ENCODE results near the gene KIAA1671. TPM values are rescaled to one million over a fixed set of nuclear protein-coding genes. Genes with fewer than 3 reads are reported as not detected.
A peak's percentile ranks its signal among the peaks of the same experiment; 100 is the strongest.

The KIAA1671 gene
- total RNA-seq, 2 experiments from 2014 or later, result 7.3 to 7.4 TPM

- no peak overlapping the region for H3K27ac Mint-ChIP-seq
Measured at GRCh38 chr22:24975813-24976341, 23.4 kb downstream of the KIAA1671 start.

GRCh38 chr22:24976442-24977218, 24.1 kb downstream of the KIAA1671 start:
- Mint-ChIP-seq H3K4me1 (ENCODE audit: low read depth) (no peaks in the 10 kb centered on the region), H3K9me3 (no peaks in the 10 kb centered on the region), H3K4me3 (no peak overlapping the region), H3K36me3 (ENCODE audit: low read depth) (no peaks in the 10 kb centered on the region), H3K27ac (no peak overlapping the region), H3K27me3 (ENCODE audit: low read depth) (no peaks in the 10 kb centered on the region)
- intact Hi-C loops (cut with micrococcal nuclease), result no loop called here
- DNase-seq, result no peak
- CTCF ChIA-PET, result no interaction called here

More at GRCh38 chr22:24975813-24976341, 23.4 kb downstream of the KIAA1671 start:
- H3K36me3 Mint-ChIP-seq (ENCODE audit: low read depth), result no peaks in the 10 kb centered on the region
- DNase-seq, result no peak
- H3K4me3 Mint-ChIP-seq, result no peak overlapping the region
- no peaks in the 10 kb centered on the region for H3K27me3 Mint-ChIP-seq (ENCODE audit: low read depth)
- CTCF ChIA-PET, result interaction anchor here (0.7 to 1.1 kb wide), 2 partner anchors 51 to 92 kb away, joined by 3 to 4 read pairs; no protein-coding TSS in a partner anchor
- H3K4me1 Mint-ChIP-seq (ENCODE audit: low read depth), result no peaks in the 10 kb centered on the region
- H3K9me3 Mint-ChIP-seq, result no peaks in the 10 kb centered on the region
- intact Hi-C loops (cut with micrococcal nuclease), result no loop called here

GRCh38 chr22:24977370-24978221, 25.1 kb downstream of the KIAA1671 start:
- H3K36me3 Mint-ChIP-seq (ENCODE audit: low read depth), result no peaks in the 10 kb centered on the region
- intact Hi-C loops (cut with micrococcal nuclease), result no loop called here
- no peaks in the 10 kb centered on the region for H3K27me3 Mint-ChIP-seq (ENCODE audit: low read depth)
- no peak overlapping the region for H3K4me3 Mint-ChIP-seq
- DNase-seq, result no peak
- CTCF ChIA-PET, result no interaction called here
- no peaks in the 10 kb centered on the region for H3K4me1 Mint-ChIP-seq (ENCODE audit: low read depth)
- no peaks in the 10 kb centered on the region for H3K9me3 Mint-ChIP-seq
- no peak overlapping the region for H3K27ac Mint-ChIP-seq

GRCh38 chr22:24978308-24978707, 25.8 kb downstream of the KIAA1671 start:
- CTCF ChIA-PET, result no interaction called here
- H3K36me3 Mint-ChIP-seq (ENCODE audit: low read depth), result no peaks in the 10 kb centered on the region
- H3K4me3 Mint-ChIP-seq, result no peak overlapping the region
- H3K9me3 Mint-ChIP-seq, result no peaks in the 10 kb centered on the region
- intact Hi-C loops (cut with micrococcal nuclease), result no loop called here
- H3K27me3 Mint-ChIP-seq (ENCODE audit: low read depth), result no peaks in the 10 kb centered on the region
- no peak overlapping the region for H3K27ac Mint-ChIP-seq
- no peaks in the 10 kb centered on the region for H3K4me1 Mint-ChIP-seq (ENCODE audit: low read depth)
- no peak for DNase-seq

GRCh38 chr22:24981066-24981465, 28.6 kb downstream of the KIAA1671 start:
- H3K4me3 Mint-ChIP-seq, result no peak overlapping the region
- H3K36me3 Mint-ChIP-seq (ENCODE audit: low read depth), result no peaks in the 10 kb centered on the region
- no peak for DNase-seq
- intact Hi-C loops (cut with micrococcal nuclease), result no loop called here
- H3K4me1 Mint-ChIP-seq (ENCODE audit: low read depth), result peaks cover 2% of the 10 kb centered on the region
- no peaks in the 10 kb centered on the region for H3K9me3 Mint-ChIP-seq
- peaks cover 6% of the 10 kb centered on the region for H3K27me3 Mint-ChIP-seq (ENCODE audit: low read depth)
- CTCF ChIA-PET, result no interaction called here
- H3K27ac Mint-ChIP-seq, result no peak overlapping the region

- H3K36me3 Mint-ChIP-seq (ENCODE audit: low read depth), result no peaks in the 10 kb centered on the region
- no peaks in the 10 kb centered on the region for H3K9me3 Mint-ChIP-seq
- no peak overlapping the region for H3K4me3 Mint-ChIP-seq
- H3K27me3 Mint-ChIP-seq (ENCODE audit: low read depth), result peaks cover 6% of the 10 kb centered on the region
- no peak for DNase-seq
- intact Hi-C loops (cut with micrococcal nuclease), result no loop called here
- CTCF ChIA-PET, result no interaction called here
- no peak overlapping the region for H3K27ac Mint-ChIP-seq
- peaks cover 2% of the 10 kb centered on the region for H3K4me1 Mint-ChIP-seq (ENCODE audit: low read depth)
Measured at GRCh38 chr22:24981656-24982055, 29.1 kb downstream of the KIAA1671 start.

- Mint-ChIP-seq H3K36me3 (ENCODE audit: low read depth) (no peaks in the 10 kb centered on the region), H3K4me1 (ENCODE audit: low read depth) (peaks cover 2% of the 10 kb centered on the region), H3K27me3 (ENCODE audit: low read depth) (peaks cover 9% of the 10 kb centered on the region), H3K27ac (no peak overlapping the region), H3K9me3 (no peaks in the 10 kb centered on the region), H3K4me3 (no peak overlapping the region)
- intact Hi-C loops (cut with micrococcal nuclease), result no loop called here
- CTCF ChIA-PET, result no interaction called here
- DNase-seq, result no peak
Measured at GRCh38 chr22:24982301-24983056, 30.0 kb downstream of the KIAA1671 start.

DNA sequence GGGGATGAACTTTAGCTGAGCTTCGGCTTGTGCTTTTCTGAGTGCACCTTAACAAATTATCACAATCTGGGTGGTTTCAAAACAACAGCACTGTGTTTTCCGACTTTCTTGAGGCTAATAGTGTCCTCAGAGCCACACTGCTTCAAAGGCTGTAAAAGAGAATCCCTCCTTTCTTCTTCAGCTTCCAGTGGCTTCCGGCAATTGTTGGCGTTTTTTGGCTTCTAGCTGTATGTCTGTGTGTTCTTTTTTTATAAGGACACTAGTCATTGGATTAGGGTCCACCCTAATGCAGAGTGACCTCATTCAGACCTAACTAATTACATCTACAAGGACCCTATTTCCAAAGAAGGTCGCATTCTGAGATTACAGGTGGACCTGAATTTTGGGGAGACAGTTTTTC, 30.6 kb downstream of the KIAA1671 start:
- CTCF ChIA-PET, result no interaction called here
- H3K9me3 Mint-ChIP-seq, result no peaks in the 10 kb centered on the region
- no peaks in the 10 kb centered on the region for H3K36me3 Mint-ChIP-seq (ENCODE audit: low read depth)
- intact Hi-C loops (cut with micrococcal nuclease), result no loop called here
- DNase-seq, result no peak
- peaks cover 2% of the 10 kb centered on the region for H3K4me1 Mint-ChIP-seq (ENCODE audit: low read depth)
- no peak overlapping the region for H3K27ac Mint-ChIP-seq
- H3K27me3 Mint-ChIP-seq (ENCODE audit: low read depth), result peaks cover 9% of the 10 kb centered on the region
- no peak overlapping the region for H3K4me3 Mint-ChIP-seq

GRCh38 chr22:24984122-24984521, 31.6 kb downstream of the KIAA1671 start:
- Mint-ChIP-seq H3K36me3 (ENCODE audit: low read depth) (no peaks in the 10 kb centered on the region), H3K27ac (no peak overlapping the region), H3K4me1 (ENCODE audit: low read depth) (peaks cover 2% of the 10 kb centered on the region), H3K4me3 (no peak overlapping the region), H3K27me3 (ENCODE audit: low read depth) (peaks cover 11% of the 10 kb centered on the region), H3K9me3 (no peaks in the 10 kb centered on the region)
- no peak for DNase-seq
- intact Hi-C loops (cut with micrococcal nuclease), result no loop called here
- CTCF ChIA-PET, result interaction anchor here (0.6 to 1.4 kb wide), 4 partner anchors 31 to 63 kb away, joined by 3 to 5 read pairs (median 3); no protein-coding TSS in a partner anchor

GRCh38 chr22:24985826-24986214, 33.3 kb downstream of the KIAA1671 start:
- Mint-ChIP-seq H3K4me1 (ENCODE audit: low read depth) (peaks cover 2% of the 10 kb centered on the region), H3K27ac (no peak overlapping the region), H3K9me3 (no peaks in the 10 kb centered on the region), H3K27me3 (ENCODE audit: low read depth) (peaks cover 11% of the 10 kb centered on the region), H3K4me3 (no peak overlapping the region), H3K36me3 (ENCODE audit: low read depth) (no peaks in the 10 kb centered on the region)
- peak; percentile 6 for DNase-seq
- CTCF ChIA-PET, result interaction anchor here (1.1 kb wide), 1 partner anchor 47 kb away, joined by 5 read pairs; no protein-coding TSS in a partner anchor
- intact Hi-C loops (cut with micrococcal nuclease), result no loop called here

GRCh38 chr22:24986816-24987215, 34.3 kb downstream of the KIAA1671 start:
- intact Hi-C loops (cut with micrococcal nuclease), result no loop called here
- H3K27ac Mint-ChIP-seq, result no peak overlapping the region
- CTCF ChIA-PET, result no interaction called here

GRCh38 chr22:24989135-24989534, 36.6 kb downstream of the KIAA1671 start:
- Mint-ChIP-seq H3K4me3 (no peak overlapping the region), H3K27me3 (ENCODE audit: low read depth) (peaks cover 15% of the 10 kb centered on the region), H3K9me3 (no peaks in the 10 kb centered on the region), H3K36me3 (ENCODE audit: low read depth) (no peaks in the 10 kb centered on the region), H3K4me1 (ENCODE audit: low read depth) (peaks cover 5% of the 10 kb centered on the region), H3K27ac (no peak overlapping the region)
- intact Hi-C loops (cut with micrococcal nuclease), result no loop called here
- DNase-seq, result no peak
- CTCF ChIA-PET, result interaction anchor here (0.6 kb wide), 1 partner anchor 212 kb away, joined by 3 read pairs; no protein-coding TSS in a partner anchor

More at GRCh38 chr22:24986816-24987215, 34.3 kb downstream of the KIAA1671 start:
- DNase-seq, result no peak
- no peaks in the 10 kb centered on the region for H3K9me3 Mint-ChIP-seq
- no peaks in the 10 kb centered on the region for H3K36me3 Mint-ChIP-seq (ENCODE audit: low read depth)
- peaks cover 2% of the 10 kb centered on the region for H3K4me1 Mint-ChIP-seq (ENCODE audit: low read depth)
- peaks cover 11% of the 10 kb centered on the region for H3K27me3 Mint-ChIP-seq (ENCODE audit: low read depth)
- no peak overlapping the region for H3K4me3 Mint-ChIP-seq

Measured in activated naive CD4-positive, alpha-beta T cell treated with anti-CD3 and anti-CD28 coated beads for 36 hours (primary cell).